ENCODE measurements around the gene SHISAL2A. TPM values are rescaled to one million over a fixed set of nuclear protein-coding genes. Genes with fewer than 3 reads are reported as not detected.

The SHISAL2A gene
- total and polyA plus RNA-seq, 10 of the 15 experiments (the other 5 are each of a cell fraction or from before 2014, with no cell fraction given): 0.18 to 0.67 (median 0.45) TPM

- H3K36me3 ChIP-seq (ENCODE audit: control insufficient read depth in 2 of 2, insufficient read depth in 2 of 2, low read length in 1 of 2): no peaks in the 10 kb centered on the region
- CTCF ChIA-PET: no interaction called here
- POLR2A ChIA-PET: interaction anchor here (0.5 kb wide), 1 partner anchor 428 kb away, joined by 4 read pairs; no protein-coding TSS in a partner anchor
- DNase-seq (ENCODE audit: low read depth, low spot score): no peak
- H3K9ac ChIP-seq (ENCODE audit: control insufficient read depth, insufficient read depth, low read length): no peak overlapping the region
- no peak overlapping the region for H3K27ac ChIP-seq (ENCODE audit: control insufficient read depth, insufficient read depth)
- FAIRE-seq: no peak
- H3K27me3 ChIP-seq (replicated peaks in 1 of 2; ENCODE audit: control insufficient read depth in 2 of 2, insufficient read depth in 2 of 2, low read length in 1 of 2): peaks cover 1 to 4% of the 10 kb centered on the region in 2 experiments; a peak in 3 of 4 replicates
- in situ Hi-C loops (cut with MboI): no loop called here
- H3K79me2 ChIP-seq (ENCODE audit: control insufficient read depth, insufficient read depth, low read length): no peaks in the 10 kb centered on the region
- RAD21 ChIA-PET (ENCODE audit: unreplicated experiment): no interaction called here
- no peaks in the 10 kb centered on the region for H3K9me3 ChIP-seq (replicated peaks; ENCODE audit: control insufficient read depth, insufficient read depth, low read length)
- H3K4me2 ChIP-seq (ENCODE audit: control insufficient read depth, insufficient read depth): no peak overlapping the region
- SMC1A ChIA-PET (ENCODE audit: uncharacterized antibody, unreplicated experiment): no interaction called here
- H3K4me3 ChIP-seq: no peak overlapping the region
- no peaks in the 10 kb centered on the region for H4K20me1 ChIP-seq (ENCODE audit: control insufficient read depth, insufficient read depth)
- peaks cover 23% of the 10 kb centered on the region for H3K4me1 ChIP-seq (ENCODE audit: control insufficient read depth, insufficient read depth, low read length)
- BruUV-seq (replicated peaks): no TSS peak
- intact Hi-C loops (cut with micrococcal nuclease; ENCODE audit: unreplicated experiment): no loop called here
- 97% methylated on average over 7 of the region's 7 CpGs for WGBS (ENCODE audit: insufficient coverage, insufficient replicate concordance, low lambda C conversion rate, missing lambda C conversion rate)
- no peak overlapping the region for H2AFZ ChIP-seq (ENCODE audit: control insufficient read depth, low read depth, low read length)
- no peak for ATAC-seq
- TF ChIP-seq SKIL (IDR thresholded peaks at IDR 0.05; ENCODE audit: low read depth, poor library complexity, severe bottlenecking) (no peak), TCF3 (IDR thresholded peaks at IDR 0.05; ENCODE audit: borderline replicate concordance, insufficient read depth, low read depth, low read length) (no peak), CEBPB (IDR thresholded peaks at IDR 0.05; ENCODE audit: borderline replicate concordance in 1 of 2, low read depth in 2 of 2, low read length in 2 of 2) (no peak), KLF5 (IDR thresholded peaks at IDR 0.05; ENCODE audit: partially characterized antibody) (no peak), PBX3 (IDR thresholded peaks at IDR 0.05; ENCODE audit: insufficient replicate concordance, low read depth, low read length) (no peak), PRDM15 (CRISPR knock-in tag; IDR thresholded peaks at IDR 0.05) (no peak), WRNIP1 (IDR thresholded peaks at IDR 0.05; ENCODE audit: borderline replicate concordance, low read depth, low read length) (no peak), RELB (IDR thresholded peaks at IDR 0.05; ENCODE audit: low read depth) (no peak), PKNOX1 (IDR thresholded peaks at IDR 0.05) (no peak), USF1 (IDR thresholded peaks at IDR 0.05; ENCODE audit: borderline replicate concordance, extremely low read length, insufficient read depth, low read depth, low read length) (no peak), CBX3 (IDR thresholded peaks at IDR 0.05; ENCODE audit: borderline replicate concordance, low read depth) (no peak)
Measured at GRCh38 chr1:52599236-52599635, 33.7 kb upstream of the SHISAL2A start.
